ENCODE measurements around the gene ANO10.

The ANO10 gene

GRCh38 chr3:43389388-43390254 is 232.2 kb downstream of the ANO10 start:
- DNase-seq (ENCODE audit: insufficient read length, low spot score) (peak; percentile 22), FAIRE-seq (no peak)

GRCh38 chr3:43388915-43389314 is 232.9 kb downstream of the ANO10 start:
- DNase-seq (ENCODE audit: insufficient read length, low spot score) (no peak), FAIRE-seq (no peak)

- FAIRE-seq (no peak), DNase-seq (ENCODE audit: insufficient read length, low spot score) (no peak)
Measured at GRCh38 chr3:43388175-43388574, 233.6 kb downstream of the ANO10 start.

- no peak for FAIRE-seq
- no peak for DNase-seq (ENCODE audit: insufficient read length, low spot score)
Measured at GRCh38 chr3:43379343-43379742, 242.5 kb downstream of the ANO10 start.

GRCh38 chr3:43378066-43378935 is 243.5 kb downstream of the ANO10 start:
- no peak for FAIRE-seq

GRCh38 chr3:43373560-43373928 is 248.3 kb downstream of the ANO10 start:
- DNase-seq (ENCODE audit: insufficient read length, low spot score) (no peak), FAIRE-seq (no peak)

More at GRCh38 chr3:43378066-43378935, 243.5 kb downstream of the ANO10 start:
- DNase-seq (ENCODE audit: insufficient read length, low spot score) = peak; percentile 25

- FAIRE-seq (no peak), DNase-seq (ENCODE audit: insufficient read length, low spot score) (no peak)
Measured at GRCh38 chr3:43372809-43373559, 248.8 kb downstream of the ANO10 start.

GRCh38 chr3:43372007-43372740 is 249.6 kb downstream of the ANO10 start:
- no peak for FAIRE-seq
- no peak for DNase-seq (ENCODE audit: insufficient read length, low spot score)

GRCh38 chr3:43371494-43371893 is 250.3 kb downstream of the ANO10 start:
- no peak for FAIRE-seq
- no peak for DNase-seq (ENCODE audit: insufficient read length, low spot score)

GRCh38 chr3:43370293-43370980 is 251.4 kb downstream of the ANO10 start:
- no peak for FAIRE-seq

GRCh38 chr3:43369404-43370292 is 252.2 kb downstream of the ANO10 start:
- FAIRE-seq (no peak), DNase-seq (ENCODE audit: insufficient read length, low spot score) (no peak)

More at GRCh38 chr3:43370293-43370980, 251.4 kb downstream of the ANO10 start:
- DNase-seq (ENCODE audit: insufficient read length, low spot score) = no peak

GRCh38 chr3:43366885-43367284 is 254.9 kb downstream of the ANO10 start:
- FAIRE-seq (no peak), DNase-seq (ENCODE audit: insufficient read length, low spot score) (no peak)

GRCh38 chr3:43366481-43366880 is 255.3 kb downstream of the ANO10 start:
- no peak for FAIRE-seq
- DNase-seq (ENCODE audit: insufficient read length, low spot score) = no peak

GRCh38 chr3:43365601-43366305 is 256.1 kb downstream of the ANO10 start:
- no peak for FAIRE-seq
- DNase-seq (ENCODE audit: insufficient read length, low spot score) = no peak

GRCh38 chr3:43364926-43365325 is 256.9 kb downstream of the ANO10 start:
- no peak for FAIRE-seq

GRCh38 chr3:43364494-43364893 is 257.3 kb downstream of the ANO10 start:
- FAIRE-seq = no peak

More at GRCh38 chr3:43364926-43365325, 256.9 kb downstream of the ANO10 start:
- DNase-seq (ENCODE audit: insufficient read length, low spot score) = no peak

GRCh38 chr3:43363621-43364266 is 258.1 kb downstream of the ANO10 start:
- FAIRE-seq = no peak
- DNase-seq (ENCODE audit: insufficient read length, low spot score) = no peak

More at GRCh38 chr3:43364494-43364893, 257.3 kb downstream of the ANO10 start:
- no peak for DNase-seq (ENCODE audit: insufficient read length, low spot score)

Data from HTR-8/SVneo (cell line).